ENCODE measurements around the gene CCNL2.
"Not testable (repeated sequence)": the region's sequence is repeated elsewhere in the genome, so short reads cannot be mapped to it uniquely, and the experiment has no call there.

CCNL2 gene

DNA sequence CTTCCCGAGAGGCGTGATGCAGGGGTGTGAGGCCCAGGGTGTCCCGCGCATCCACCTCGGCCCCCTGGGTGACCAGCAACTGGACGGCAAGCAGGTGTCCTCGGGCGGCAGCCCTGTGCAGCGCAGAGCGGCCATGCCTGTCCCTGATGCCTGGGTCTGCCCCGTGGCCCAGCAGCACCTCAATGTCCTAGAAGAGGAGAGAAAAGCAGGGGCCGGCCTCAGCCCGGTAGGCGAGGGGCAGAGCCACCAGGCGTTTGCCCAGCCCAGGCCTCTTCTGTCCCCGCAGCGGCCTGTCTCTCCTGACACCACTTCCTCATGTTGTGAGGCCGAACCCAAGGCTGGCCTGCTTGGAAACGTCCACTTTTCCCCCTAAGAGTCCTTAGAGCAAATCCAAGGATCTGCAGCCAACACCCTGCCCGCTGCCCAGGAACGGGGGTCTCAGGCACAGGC is 20.3 kb upstream of the CCNL2 start:
- DNase-seq: no peak

DNA sequence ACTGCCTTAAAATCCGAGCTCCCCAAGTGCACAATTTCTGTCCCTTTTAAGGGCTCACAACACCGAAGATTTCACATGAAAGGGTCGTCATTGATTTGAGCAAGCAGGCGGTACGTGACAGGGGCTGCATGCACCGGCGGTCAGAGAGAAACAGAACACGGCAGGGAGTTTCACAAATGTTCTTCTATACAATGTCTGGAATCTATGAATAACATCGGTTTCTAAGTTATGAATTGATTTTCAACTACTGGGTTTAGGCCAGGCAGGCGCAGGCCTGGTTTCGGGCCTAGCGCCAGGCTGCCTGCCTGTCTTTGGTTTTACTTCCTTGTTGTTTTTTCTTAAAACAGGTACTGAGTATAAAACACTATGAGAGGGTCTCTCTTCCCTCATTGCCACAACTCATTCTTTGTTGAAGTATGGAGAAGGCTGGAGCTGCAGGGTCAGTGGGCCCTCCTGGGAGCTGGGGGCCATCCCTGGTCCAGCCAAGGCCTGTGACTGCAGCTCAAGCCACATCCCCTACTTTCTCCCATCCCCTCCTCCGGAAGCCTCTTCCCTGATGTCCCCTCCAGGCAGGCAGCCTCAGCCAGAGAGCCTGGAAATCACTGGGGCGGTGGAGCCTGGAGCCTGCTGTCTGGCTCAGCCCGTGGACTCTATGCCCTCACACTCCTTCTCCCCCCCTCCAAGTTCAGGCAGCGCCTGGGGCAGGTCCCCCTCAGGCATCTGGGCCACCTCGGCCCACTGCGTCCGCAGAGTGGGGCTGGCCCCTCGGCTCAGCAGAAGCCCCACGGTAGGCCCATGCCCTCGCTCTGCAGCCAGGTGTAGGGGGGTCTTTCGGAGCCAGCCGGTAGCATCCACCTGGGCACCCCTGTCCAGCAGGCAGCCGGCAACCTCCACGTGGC is 19.6 kb upstream of the CCNL2 start:
- DNase-seq: no peak

DNA sequence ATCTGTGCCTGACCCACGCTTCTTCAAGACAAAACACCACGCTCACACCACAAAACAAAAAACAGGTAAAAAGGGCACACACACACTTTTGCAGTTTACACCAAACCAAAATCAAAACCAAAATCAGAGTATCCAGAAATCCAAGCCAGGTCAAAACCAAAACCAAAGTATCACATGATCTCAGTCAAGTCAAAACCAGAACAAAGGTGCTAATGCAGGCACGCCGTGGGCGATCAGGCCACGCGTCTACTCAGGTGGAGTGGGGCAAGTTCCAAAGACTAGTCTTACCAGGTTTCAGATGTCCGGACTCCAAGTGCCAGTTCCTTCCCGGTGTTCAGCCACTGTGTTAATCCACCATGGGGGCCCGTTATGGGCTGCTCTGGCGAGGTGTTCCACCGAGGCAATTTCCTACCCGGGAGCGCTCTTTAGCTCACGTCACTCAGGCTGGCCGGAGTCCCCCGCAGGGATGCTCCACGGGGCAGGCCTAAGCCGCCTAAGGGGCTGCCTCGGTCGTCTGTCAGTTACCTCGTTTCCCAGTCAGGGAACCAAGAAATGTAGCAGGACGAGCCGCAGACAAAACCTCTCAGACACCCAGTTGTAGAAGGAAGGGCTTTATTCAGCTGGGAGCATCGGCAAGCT is 18.8 kb upstream of the CCNL2 start:
- not testable (repeated sequence) for DNase-seq

DNA sequence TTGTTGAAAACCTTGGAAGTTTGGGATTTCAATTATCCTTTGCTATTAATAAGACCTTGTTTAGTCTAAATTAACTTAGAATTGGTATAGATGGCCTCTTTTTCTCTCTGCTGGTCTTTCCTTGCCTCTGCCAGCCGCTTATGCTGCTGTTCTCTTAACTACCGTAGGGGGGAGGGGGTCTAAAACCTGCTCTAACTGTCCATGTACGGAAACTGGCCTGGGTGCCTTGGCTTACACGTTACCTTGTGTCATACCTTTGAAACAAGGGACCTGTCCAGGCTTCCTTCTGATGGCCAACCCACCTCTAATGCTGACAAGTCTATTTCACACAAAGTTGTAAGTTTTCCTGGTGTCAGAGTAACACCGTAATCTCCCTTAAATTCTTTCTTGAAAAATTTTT is 18.3 kb upstream of the CCNL2 start:
- DNase-seq: not testable (repeated sequence)

DNA sequence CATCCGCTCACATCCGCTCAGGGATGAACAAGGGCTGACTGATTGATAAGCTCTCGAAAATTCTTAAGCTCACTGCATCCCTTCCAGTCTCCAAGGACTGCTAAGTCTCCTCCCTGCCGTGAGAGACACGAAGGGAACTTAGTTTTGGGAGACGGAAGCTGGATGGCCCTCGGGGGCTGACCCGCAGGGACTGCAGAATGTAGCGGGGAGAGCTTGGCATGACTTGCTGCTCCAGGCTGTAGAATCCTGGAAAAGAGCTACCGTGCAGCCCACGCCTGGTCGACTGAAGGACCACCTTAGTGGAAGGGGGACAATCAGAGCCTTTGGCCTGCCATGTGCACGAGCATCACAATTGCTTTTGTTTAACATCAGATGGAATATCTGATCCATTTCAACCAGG is 16.6 kb upstream of the CCNL2 start:
- no peak for DNase-seq

DNA sequence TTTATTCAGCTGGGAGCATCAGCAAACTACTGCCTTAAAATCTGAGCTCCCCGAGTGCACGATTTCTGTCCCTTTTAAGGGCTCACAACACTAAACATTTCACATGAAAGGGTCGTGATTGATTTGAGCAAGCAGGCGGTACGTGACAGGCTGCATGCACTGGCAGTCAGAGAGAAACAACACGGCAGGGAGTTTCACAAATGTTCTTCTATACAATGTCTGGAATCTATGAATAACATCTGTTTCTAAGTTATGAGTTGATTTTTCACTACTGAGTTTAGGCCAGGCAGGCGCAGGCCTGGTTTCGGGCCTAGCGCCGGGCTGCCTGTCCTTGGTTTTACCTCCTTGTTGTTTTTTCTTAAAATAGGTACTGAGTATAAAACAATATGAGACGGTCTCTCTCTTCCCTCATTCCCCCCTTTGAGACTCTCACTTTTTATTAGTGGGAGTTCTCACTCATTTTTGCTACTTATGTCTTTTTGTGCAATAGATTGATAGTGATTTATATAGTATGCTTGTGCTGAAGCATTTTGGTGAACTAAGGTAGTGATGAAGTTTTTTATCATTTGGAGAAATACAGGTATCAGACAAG is 13.3 kb upstream of the CCNL2 start:
- DNase-seq: not testable (repeated sequence)

DNA sequence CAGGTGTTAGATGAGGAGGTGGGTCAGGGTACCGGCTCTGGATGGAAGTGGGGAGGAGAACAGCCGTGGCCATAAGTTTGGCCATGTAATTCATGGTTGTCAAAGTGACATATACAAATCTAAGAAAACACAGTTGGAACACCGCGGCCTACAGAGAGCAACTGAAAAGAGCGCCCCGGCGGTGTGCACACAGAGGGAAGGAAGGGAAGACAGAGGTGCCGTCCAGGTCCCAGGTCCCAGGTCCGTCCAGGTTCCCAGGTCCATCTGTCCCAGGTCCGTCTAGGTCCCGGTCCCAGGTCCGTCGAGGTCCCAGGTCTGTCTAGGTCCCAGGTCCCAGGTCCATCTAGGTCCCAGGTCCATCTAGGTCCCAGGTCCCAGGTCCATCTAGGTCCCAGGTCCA is 12.5 kb upstream of the CCNL2 start:
- no peak for DNase-seq

DNA sequence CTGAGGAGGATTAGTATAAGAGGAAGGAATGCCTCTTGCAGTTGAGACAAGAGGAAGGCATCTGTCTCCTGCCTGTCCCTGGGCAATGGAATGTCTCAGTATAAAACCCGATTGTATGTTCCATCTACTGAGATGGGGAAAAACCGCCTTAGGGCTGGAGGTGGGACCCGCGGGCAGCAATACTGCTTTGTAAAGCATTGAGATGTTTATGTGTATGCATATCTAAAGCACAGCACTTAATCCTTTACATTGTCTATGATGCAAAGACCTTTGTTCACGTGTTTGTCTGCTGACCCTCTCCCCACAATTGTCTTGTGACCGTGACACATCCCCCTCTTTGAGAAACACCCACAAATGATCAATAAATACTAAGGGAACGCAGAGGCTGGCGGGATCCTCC is 11.1 kb upstream of the CCNL2 start:
- DNase-seq: not testable (repeated sequence)

DNA sequence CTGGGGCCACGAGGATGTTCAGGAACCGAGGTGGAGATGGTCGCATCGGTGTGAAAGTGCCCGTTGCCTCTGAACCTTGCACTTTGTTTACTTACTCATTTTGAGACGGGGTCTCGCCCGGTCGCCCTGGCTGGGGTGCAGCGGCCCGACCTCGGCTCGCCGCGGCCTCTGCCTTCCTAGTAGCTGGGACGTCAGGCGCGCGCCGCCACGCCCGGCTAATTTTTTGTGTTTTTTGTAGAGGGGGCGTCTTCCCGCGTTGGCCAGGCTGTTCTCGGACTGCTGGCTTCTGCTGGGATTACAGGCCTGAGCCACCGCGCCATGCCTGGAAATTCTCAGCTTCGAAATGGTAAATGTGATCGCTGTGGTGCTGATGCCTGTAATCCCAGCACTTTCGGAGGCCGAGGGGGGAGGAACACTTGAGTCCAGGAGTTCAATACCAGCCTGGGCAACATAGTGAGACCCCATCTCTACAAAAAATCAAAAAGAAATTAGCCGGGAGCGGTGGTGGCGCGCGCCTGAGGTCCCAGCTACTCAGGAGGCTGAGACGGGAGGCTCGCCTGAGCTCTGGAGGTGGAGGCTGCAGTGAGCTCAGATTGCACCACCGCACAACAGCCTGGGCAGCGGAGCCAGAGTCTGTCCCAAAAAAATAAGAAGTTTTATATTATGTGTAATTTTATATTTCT is 8.6 kb upstream of the CCNL2 start:
- peak; percentile 39 for DNase-seq

DNA sequence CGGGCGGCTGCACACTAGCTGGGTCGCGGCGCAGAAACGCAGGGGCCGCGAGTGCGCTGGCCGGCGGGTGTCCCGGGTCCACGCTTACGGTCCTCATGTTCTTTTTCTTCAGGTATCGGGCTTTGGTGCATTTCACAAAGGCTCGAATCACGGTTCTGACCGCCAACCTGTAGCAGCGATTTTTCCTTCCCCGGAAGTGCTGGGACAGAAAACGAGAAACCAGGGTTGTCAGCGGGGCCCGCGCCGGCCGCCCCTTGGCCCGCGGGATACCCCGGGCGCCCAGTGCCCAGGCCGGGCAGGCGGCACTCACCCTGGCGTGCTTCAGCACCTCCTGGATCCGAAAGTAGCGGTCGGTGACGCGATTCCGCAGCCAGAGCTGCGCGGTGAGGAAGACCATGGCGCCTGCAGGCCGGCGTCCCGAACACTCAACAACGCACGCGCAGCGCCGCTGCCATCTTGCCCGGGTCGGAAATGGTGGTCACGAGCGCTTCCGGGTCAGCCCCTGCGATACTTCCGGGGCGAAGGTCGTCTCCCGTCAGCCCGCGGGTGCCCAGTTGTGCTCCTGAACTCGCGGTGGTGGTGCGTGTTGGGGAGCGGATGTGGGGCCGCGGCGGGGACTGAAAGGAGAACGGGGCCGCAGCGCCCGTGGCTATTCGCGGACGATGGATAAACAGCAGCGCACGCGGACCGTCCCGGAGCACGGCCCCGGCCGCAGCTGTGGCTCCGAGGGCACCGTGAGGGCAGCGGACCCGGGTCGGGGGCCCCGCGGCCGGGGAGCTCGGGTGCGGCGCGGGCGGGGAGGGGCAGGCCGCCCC is 7.9 kb upstream of the CCNL2 start, which contains the start of gene MRPL20:
TSS of gene MRPL20 (minus strand) at position 473 of the 815 bp plus-strand sequence. CDS start at position 397, 76 bp downstream.
- DNase-seq: peak; percentile 97

DNA sequence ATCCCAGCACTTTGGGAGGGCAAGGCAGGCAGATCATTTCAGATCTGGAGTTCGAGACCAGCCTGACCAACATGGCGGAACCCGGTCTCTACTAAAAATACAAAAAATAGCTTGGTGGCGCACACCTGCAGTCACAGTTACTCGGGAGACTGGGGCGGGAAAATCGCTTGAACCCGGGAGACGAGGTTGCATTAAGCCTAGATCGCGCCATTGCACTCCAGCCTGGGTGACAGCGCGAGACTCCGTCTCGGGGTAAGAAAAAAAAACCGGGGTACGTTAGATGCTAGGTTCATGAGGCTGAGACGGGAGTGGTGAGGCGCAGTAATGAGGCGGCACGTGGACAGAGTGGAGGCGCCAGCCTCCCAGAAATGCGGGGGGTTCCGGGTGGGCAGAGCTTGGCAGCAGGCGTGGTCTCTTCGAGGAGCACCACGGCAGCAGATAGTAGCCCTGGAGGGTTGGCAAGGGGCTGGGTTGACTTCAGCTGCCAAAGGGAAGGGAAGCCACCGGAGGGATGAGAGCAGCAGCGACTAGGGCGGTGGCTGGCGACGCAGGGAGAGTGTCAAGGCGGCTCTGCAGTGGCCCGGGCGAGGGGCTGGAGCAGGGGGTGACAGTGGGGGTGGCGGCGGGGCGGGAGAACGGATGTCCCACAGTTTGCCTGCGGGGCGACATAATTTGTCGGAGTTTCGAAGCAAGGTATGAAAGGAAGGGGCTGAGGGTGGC is 7.1 kb upstream of the CCNL2 start:
- DNase-seq: no peak

DNA sequence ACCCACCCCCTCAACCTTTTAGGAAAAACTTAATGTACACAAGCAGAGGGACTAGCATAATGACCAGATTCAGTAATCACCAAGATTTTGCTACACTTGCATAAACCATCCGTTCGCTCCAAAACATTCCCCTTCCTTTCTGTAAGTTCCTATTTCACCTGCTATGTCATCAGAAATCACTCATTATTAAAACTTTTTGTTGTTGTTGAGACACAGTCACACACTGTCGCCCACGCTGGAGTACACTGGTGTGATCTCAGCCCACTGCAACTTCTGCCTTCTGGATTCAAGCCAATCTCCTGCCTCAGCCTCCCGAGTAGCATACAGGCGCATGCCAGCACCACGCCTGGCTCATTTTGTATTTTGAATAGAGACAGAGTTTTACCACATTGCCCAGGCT is 4.5 kb upstream of the CCNL2 start:
- DNase-seq: no peak

DNA sequence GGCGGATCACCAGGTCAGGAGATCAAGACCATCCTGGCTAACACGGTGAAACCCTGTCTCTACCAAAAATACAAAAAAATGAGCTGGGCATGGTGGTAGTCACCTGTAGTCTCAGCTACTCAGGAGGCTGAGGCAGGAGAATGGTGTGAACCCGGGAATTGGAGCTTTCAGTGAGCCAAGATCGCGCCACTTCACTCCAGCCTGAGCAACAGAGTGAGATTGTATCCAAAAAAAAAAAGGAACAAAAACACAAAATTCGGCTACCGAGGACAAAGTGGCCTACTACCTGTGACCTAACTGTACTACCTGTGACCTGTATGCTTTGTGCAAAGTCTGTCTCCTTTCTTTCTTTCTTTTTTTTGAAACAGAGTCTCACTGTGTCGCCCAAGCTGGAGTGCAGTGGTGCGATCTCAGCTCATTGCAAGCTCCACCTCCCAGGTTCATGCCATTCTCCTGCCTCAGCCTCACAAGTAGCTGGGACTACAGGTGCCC is 3.8 kb upstream of the CCNL2 start:
- not testable (repeated sequence) for DNase-seq

DNA sequence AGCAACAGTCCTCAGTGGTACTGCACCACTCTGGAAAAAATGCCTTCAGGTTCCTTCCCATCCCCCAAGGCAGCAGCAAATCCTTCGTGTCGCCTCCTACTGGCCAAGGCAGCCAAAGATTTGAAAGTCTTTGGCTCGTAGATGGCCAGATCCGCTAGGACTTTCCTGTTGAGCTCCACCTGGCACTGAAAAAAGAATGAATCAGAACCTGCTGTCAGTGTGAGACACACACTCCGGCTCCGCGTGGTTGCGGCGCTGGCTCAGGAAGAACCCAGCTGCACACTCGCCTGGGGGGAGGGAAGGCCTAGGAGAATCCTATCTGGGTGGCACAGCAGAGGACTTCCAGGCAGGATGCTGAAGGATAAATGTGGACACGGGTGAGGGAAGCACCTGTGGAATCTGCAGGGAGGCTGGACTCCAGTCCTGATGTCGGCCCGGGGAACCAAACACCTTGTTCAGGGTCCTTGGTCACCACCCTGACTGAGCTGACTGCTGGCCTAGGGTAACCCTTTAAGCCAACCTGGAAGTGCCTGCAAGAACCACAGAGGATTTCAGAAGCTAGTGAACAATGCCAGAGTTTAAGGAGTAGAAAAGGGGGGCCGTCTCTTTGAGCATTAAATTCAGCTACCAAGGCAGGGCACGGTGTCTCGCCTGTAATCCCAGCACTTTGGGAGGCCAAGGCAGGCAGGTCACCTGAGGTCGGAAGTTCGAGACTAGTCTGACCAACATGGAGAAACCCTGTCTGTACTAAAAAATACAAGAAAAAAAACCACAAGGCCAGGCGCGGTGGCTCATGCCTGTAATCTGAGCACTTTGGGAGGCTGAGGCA is 3.2 kb upstream of the CCNL2 start:
- DNase-seq: peak; percentile 41

DNA sequence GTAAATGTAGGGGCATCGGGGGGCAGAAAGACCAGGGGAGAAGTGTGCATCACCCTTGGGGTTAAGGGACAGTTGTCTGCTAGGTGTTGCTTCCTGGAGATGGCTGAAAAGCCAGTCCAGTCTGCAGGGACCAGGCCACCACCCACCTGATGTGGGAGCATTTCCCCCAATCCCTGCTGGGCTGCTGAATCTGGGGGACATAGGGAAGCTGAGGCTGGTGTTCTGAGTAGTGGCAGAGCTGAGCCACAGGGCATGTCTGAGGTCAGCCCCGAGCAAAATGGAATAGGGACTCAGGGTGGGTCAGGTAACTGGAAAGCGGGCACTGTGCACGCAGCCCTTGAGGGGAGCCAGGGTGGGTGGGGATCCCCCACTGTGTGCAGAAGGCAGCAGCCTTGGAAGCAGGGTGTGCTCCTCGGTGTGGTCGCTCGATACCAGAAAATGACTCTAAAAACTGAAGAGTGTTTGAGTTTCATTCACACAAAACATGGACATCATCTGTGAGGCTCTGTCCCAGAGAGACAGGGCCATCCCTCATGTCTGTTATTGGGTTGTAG is 2.4 kb upstream of the CCNL2 start:
- no peak for DNase-seq

DNA sequence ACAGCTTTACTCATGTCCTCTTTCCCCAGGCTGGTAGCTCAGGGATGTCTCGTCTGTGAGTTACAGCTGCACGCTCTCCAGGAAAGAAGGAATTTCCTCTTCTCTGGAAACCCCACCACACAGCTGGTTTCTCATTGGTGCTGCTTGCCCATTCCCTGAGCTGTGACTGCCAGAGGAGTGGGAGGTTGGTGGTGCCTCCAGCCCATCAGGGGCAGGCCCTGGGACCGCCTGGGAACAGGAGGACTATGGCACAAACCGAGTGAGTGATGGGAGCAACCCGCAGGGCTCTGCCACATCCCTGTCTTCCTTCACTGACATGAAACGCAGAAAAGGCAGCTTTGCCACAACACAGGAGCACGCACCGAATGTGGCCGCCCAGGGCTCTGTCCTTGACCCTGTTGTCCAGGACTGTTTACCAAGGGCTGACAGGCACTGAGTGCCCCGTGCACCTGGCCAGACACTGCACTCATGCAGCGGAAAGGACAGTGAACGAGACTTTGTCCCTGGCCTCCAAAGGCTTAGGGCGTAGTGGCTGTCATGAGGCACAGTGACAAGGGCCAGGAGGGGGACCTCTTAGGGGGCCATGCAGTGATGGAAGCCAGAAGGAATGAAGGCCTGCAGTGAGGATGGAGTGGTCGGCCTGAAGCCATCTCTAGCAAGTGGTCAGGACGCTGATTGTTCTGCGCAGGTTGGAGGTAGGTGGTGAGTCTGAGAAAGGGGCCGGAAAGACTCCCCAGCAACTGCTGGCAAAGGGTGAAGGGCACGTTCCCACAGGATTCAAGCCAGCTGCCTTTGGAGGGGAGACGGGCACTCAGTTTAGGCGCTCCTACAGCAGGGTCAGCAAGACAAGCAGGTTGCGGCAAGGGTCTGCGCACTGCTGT is 1.7 kb upstream of the CCNL2 start:
- no peak for DNase-seq

DNA sequence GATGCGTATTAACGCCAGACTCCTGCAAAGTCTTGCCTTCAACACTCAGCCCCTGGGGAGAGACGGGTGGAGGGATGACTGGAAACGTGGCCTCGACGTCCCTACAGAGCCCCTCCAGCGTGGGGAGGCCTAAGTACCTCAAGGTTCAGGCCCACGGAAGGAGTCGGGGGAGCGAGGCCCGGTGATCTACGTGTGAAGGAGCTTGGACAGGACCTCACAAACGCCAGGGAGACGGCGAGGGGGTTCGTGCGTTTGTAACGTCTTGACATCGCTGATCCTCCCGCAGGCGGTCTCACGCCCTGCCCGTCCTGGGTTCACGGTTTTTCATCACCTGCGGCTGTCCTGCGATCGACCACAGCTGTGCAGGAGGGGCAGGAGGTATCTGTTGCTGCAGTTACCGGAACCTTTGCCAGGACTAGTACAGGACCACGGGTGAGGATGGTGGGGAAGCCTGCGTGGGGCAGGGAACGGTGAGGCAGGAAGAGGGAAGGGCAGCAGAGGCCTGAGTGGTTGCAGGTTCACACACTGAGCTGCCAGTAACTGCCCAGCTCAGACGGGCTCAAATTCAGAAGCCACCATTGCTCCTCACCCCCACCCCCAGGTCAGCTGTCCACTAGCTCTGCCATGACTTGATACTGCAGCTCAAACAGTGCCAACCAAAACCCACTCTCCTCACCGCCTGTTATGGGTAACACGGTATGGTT is 889 bp upstream of the CCNL2 start:
- DNase-seq: no peak

DNA sequence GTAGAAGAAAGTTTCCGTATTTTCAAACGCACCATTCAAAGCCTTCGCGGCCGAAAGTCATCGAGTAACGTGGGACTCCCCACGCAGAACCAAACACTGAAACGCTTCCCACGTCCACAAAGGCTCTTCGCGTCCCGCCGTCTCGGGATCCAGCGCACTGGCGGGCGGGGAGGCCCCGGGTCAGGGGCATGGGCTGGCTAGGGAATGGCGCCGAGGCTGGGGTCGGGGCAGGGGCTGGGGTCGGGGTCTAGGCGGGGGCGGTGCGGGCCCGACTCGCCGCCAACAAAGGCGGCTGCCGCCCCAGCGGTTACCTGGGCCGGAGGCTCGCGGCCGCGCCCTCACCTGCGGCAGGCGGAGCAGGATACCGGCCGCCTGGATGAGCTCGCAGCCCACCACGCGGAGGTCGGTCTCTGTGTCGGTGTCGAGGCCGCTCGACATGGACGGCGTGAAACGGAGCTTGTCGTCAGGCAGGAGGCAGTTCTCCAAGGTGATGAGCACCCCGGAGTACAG is 403 bp downstream of the CCNL2 start:
- peak; percentile 46 for DNase-seq

All from activated naive CD4-positive, alpha-beta T cell treated with Interleukin-2 at 50 U/mL for 16 hours (primary cell).